ENCODE data around the gene C1QTNF1.

Gene C1QTNF1

GRCh38 chr17:78977681-78977943 lies 46.4 kb upstream of the C1QTNF1 start:
- no peak overlapping the region for H3K4me2 ChIP-seq (ENCODE audit: low read depth, low read length)

GRCh38 chr17:78977997-78978973 lies 45.7 kb upstream of the C1QTNF1 start:
- H3K36me3 ChIP-seq (replicated peaks; ENCODE audit: insufficient read depth, low read length): no peaks in the 10 kb centered on the region
- no peak for TF ChIP-seq EZH2 (optimal IDR thresholded peaks at IDR 0.05; ENCODE audit: low read depth, low read length)
- TF ChIP-seq CTCF (IDR thresholded peaks at IDR 0.05; ENCODE audit: low read length): no peak
- TF ChIP-seq EZH2phosphoT487 (IDR thresholded peaks at IDR 0.05; ENCODE audit: low read length): no peak
- H3K9ac ChIP-seq (ENCODE audit: low read length): no peak overlapping the region
- no peak for DNase-seq
- no peaks in the 10 kb centered on the region for H3F3A ChIP-seq (ENCODE audit: insufficient read depth, low read length)
- no peak overlapping the region for H3K4me3 ChIP-seq (ENCODE audit: low read length)
- H3K27me3 ChIP-seq (replicated peaks; ENCODE audit: insufficient read depth, low read length): no peaks in the 10 kb centered on the region
- H3K4me1 ChIP-seq (ENCODE audit: low read length): 0 out of 2 replicates have a peak, but pooled peaks cover 3% of the 10 kb centered on the region
- H3K9me3 ChIP-seq (replicated peaks; ENCODE audit: insufficient read depth, low read length): no peaks in the 10 kb centered on the region
- no peak overlapping the region for H3K4me2 ChIP-seq (ENCODE audit: low read depth, low read length)
- no peaks in the 10 kb centered on the region for H3K79me2 ChIP-seq (ENCODE audit: low read length)
- H3K27ac ChIP-seq (ENCODE audit: low read length): no peak overlapping the region
- H2AFZ ChIP-seq (ENCODE audit: low read length): no peak overlapping the region
- no peaks in the 10 kb centered on the region for H3K9me2 ChIP-seq (replicated peaks; ENCODE audit: insufficient read depth, low read length)
- no peaks in the 10 kb centered on the region for H4K20me1 ChIP-seq (ENCODE audit: insufficient read depth, low read length)

More at GRCh38 chr17:78977681-78977943, 46.4 kb upstream of the C1QTNF1 start:
- TF ChIP-seq CTCF (IDR thresholded peaks at IDR 0.05; ENCODE audit: low read length): no peak
- TF ChIP-seq EZH2phosphoT487 (IDR thresholded peaks at IDR 0.05; ENCODE audit: low read length): no peak
- no peak for TF ChIP-seq EZH2 (optimal IDR thresholded peaks at IDR 0.05; ENCODE audit: low read depth, low read length)
- no peaks in the 10 kb centered on the region for H4K20me1 ChIP-seq (ENCODE audit: insufficient read depth, low read length)
- H3K4me1 ChIP-seq (ENCODE audit: low read length): 0 out of 2 replicates have a peak, but pooled peaks cover 3% of the 10 kb centered on the region
- H3K27me3 ChIP-seq (replicated peaks; ENCODE audit: insufficient read depth, low read length): no peaks in the 10 kb centered on the region
- no peak overlapping the region for H3K27ac ChIP-seq (ENCODE audit: low read length)
- H3K36me3 ChIP-seq (replicated peaks; ENCODE audit: insufficient read depth, low read length): no peaks in the 10 kb centered on the region
- H2AFZ ChIP-seq (ENCODE audit: low read length): no peak overlapping the region
- no peaks in the 10 kb centered on the region for H3K9me3 ChIP-seq (replicated peaks; ENCODE audit: insufficient read depth, low read length)
- H3K9ac ChIP-seq (ENCODE audit: low read length): no peak overlapping the region
- H3K9me2 ChIP-seq (replicated peaks; ENCODE audit: insufficient read depth, low read length): no peaks in the 10 kb centered on the region
- H3K79me2 ChIP-seq (ENCODE audit: low read length): no peaks in the 10 kb centered on the region
- no peaks in the 10 kb centered on the region for H3F3A ChIP-seq (ENCODE audit: insufficient read depth, low read length)
- H3K4me3 ChIP-seq (ENCODE audit: low read length): no peak overlapping the region
- DNase-seq: no peak

GRCh38 chr17:78979780-78980623 lies 44.0 kb upstream of the C1QTNF1 start, which contains the start of gene LGALS3BP:
Gene LGALS3BP (minus strand): TSS chr17:78979923. CDS start chr17:78977191, 2,732 bp downstream.
- Histone ChIP-seq H3K4me3 (ENCODE audit: low read length) (no peak within 1 kb of the TSS), H3K36me3 (replicated peaks; ENCODE audit: insufficient read depth, low read length) (no peaks in the 10 kb centered on the region), H4K20me1 (ENCODE audit: insufficient read depth, low read length) (no peaks in the 10 kb centered on the region), H2AFZ (ENCODE audit: low read length) (no peak within 1 kb of the TSS), H3K79me2 (ENCODE audit: low read length) (no peaks in the 10 kb centered on the region), H3K27ac (ENCODE audit: low read length) (no peak within 1 kb of the TSS), H3K9me2 (replicated peaks; ENCODE audit: insufficient read depth, low read length) (no peaks in the 10 kb centered on the region), H3K4me2 (ENCODE audit: low read depth, low read length) (no peak within 1 kb of the TSS), H3K4me1 (ENCODE audit: low read length) (0 out of 2 replicates have a peak, but pooled peaks cover 3% of the 10 kb centered on the region), H3K9me3 (replicated peaks; ENCODE audit: insufficient read depth, low read length) (no peaks in the 10 kb centered on the region), H3F3A (ENCODE audit: insufficient read depth, low read length) (0 out of 2 replicates have a peak, but pooled peaks cover under 1% of the 10 kb centered on the region), H3K27me3 (replicated peaks; ENCODE audit: insufficient read depth, low read length) (no peaks in the 10 kb centered on the region), H3K9ac (ENCODE audit: low read length) (no peak within 1 kb of the TSS)
- TF ChIP-seq EZH2phosphoT487 (IDR thresholded peaks at IDR 0.05; ENCODE audit: low read length): no peak
- TF ChIP-seq EZH2 (optimal IDR thresholded peaks at IDR 0.05; ENCODE audit: low read depth, low read length): no peak
- no peak for TF ChIP-seq CTCF (IDR thresholded peaks at IDR 0.05; ENCODE audit: low read length)
- no peak for DNase-seq
